Jurkat, Clone E6-1 (cell line): ENCODE results near the gene KIF17.

Source experiments
- DNase-seq: peaks from one replicate; pipeline ENCODE4 v3.0.0-alpha.2; 2011; ENCODE audit warnings: low read depth, low spot score
- H3K4me3 ChIP-seq: 2 replicates; pipeline ENCODE4 v1.5.1; 2011; ENCODE audit warnings: mild to moderate bottlenecking, low read length, control low read depth, moderate library complexity

The KIF17 gene

GRCh38 chr1:20615946-20616846, 101.6 kb downstream of the KIF17 start:
- no peak overlapping the region for H3K4me3 ChIP-seq
- no peak for DNase-seq

- no peak for DNase-seq
- no peak overlapping the region for H3K4me3 ChIP-seq
These were observed 103.7 kb downstream of the KIF17 start for GRCh38 chr1:20614131-20614579.
